ENCODE results near the gene RBBP8NL. TPM values are rescaled to one million over a fixed set of nuclear protein-coding genes. Genes with fewer than 3 reads are reported as not detected.
A peak's percentile ranks its signal among the peaks of the same experiment; 100 is the strongest.

RBBP8NL gene
- total and polyA plus RNA-seq, 2 of the 8 experiments (the other 6 are each of a cell fraction or from before 2014, with no cell fraction given): 0.43 to 0.48 TPM

- no peaks in the 10 kb centered on the region for H3K36me3 ChIP-seq (ENCODE audit: control insufficient read depth in 2 of 4, insufficient read depth in 4 of 4, low read length in 3 of 4)
- no peak overlapping the region for H3K4ac ChIP-seq (replicated peaks; ENCODE audit: insufficient read length, low read depth, low read length)
- H2AK5ac ChIP-seq (ENCODE audit: low read depth, low read length): no peak overlapping the region
- H3K79me1 ChIP-seq (ENCODE audit: low read depth, low read length): no peaks in the 10 kb centered on the region; the same call in 1 of the 2 replicates
- H3K56ac ChIP-seq (replicated peaks; ENCODE audit: insufficient read length, low read depth, low read length): no peak overlapping the region
- H2BK15ac ChIP-seq (ENCODE audit: low read length): no peak overlapping the region
- no peak overlapping the region for H2BK12ac ChIP-seq (ENCODE audit: low read depth, low read length)
- peak overlapping the region; percentile 42; the same call in 1 of the 2 replicates for H4K8ac ChIP-seq (ENCODE audit: extremely low read depth, insufficient read depth, low read length)
- ChIA-PET CTCF (ENCODE audit: partially characterized antibody) (interaction anchor here (0.7 to 7.6 kb wide), 29 partner anchors 10 to 396 kb away, joined by 3 to 103 read pairs (median 3); partner anchors contain the start of gene RPS21), POLR2A (ENCODE audit: partially characterized antibody) (interaction anchor here (0.7 to 7.7 kb wide), 7 partner anchors 11 to 102 kb away, joined by 3 to 105 read pairs (median 3); partner anchors contain the start of genes ADRM1 and RPS21)
- H3K9me3 ChIP-seq (ENCODE audit: insufficient read depth in 2 of 2, low read depth in 1 of 2, low read length in 1 of 2): peaks cover 0 to 2% of the 10 kb centered on the region in 2 experiments; a peak in 1 of 4 replicates
- H3K27me3 ChIP-seq (replicated peaks in 1 of 4; ENCODE audit: control insufficient read depth in 3 of 4, extremely low read depth in 1 of 4, insufficient read depth in 3 of 4, low read length in 3 of 4): 0 out of 7 replicates have a peak, but pooled peaks cover 0 to 2% (median 0%) of the 10 kb centered on the region in 4 experiments
- H4K5ac ChIP-seq (ENCODE audit: insufficient read length, low read depth, low read length): no peak overlapping the region
- H4K20me1 ChIP-seq (replicated peaks in 1 of 2; ENCODE audit: control insufficient read depth in 1 of 2, insufficient read depth in 2 of 2, low read length in 2 of 2): peaks cover 0 to 20% of the 10 kb centered on the region in 2 experiments
- WGBS, 2 experiments (ENCODE audit: extremely low coverage in 1 of 2, insufficient coverage in 1 of 2, insufficient read length in 1 of 2, insufficient replicate concordance in 2 of 2, low coverage in 1 of 2, low lambda C conversion rate in 2 of 2, missing lambda C conversion rate in 1 of 2): 58% methylated on average over 16 of the region's 21 CpGs; no CpG with 5 or more reads in 1 of the 2 experiments
- no peak overlapping the region for H2AFZ ChIP-seq (ENCODE audit: low read length)
- no peak overlapping the region for H3K23ac ChIP-seq (ENCODE audit: insufficient read length)
- H2BK20ac ChIP-seq (ENCODE audit: low read length): no peak overlapping the region
- H3K4me1 ChIP-seq (replicated peaks in 1 of 4; ENCODE audit: control insufficient read depth in 3 of 4, insufficient read depth in 4 of 4, low read length in 3 of 4): peaks cover 0 to 13% (median 6%) of the 10 kb centered on the region in 4 experiments; a peak in 6 of 7 replicates
- no peak overlapping the region for H3K18ac ChIP-seq (ENCODE audit: extremely low read depth, low read length)
- H4K91ac ChIP-seq (replicated peaks; ENCODE audit: insufficient read length, low read length): peak overlapping the region; percentile 15
- DNase-seq (ENCODE audit: low read depth in 1 of 2, low spot score in 2 of 2) (peak in 1 of 2 experiments; percentile 85), FAIRE-seq (no peak)
- H2BK5ac ChIP-seq (ENCODE audit: low read depth, low read length): no peak overlapping the region
- peaks cover 6% of the 10 kb centered on the region; the same call in 1 of the 2 replicates for H3K23me2 ChIP-seq (ENCODE audit: low read depth, low read length)
- H3K14ac ChIP-seq (ENCODE audit: insufficient read length): no peak overlapping the region
- no peak overlapping the region for H3K27ac ChIP-seq (ENCODE audit: low read depth, low read length)
- no peak overlapping the region for H3K9ac ChIP-seq (replicated peaks in 1 of 4; ENCODE audit: extremely low read depth in 1 of 4, low read depth in 3 of 4, low read length in 3 of 4)
- H3K79me2 ChIP-seq (ENCODE audit: control insufficient read depth in 1 of 2, insufficient read depth in 2 of 2, low read length in 2 of 2): no peaks in the 10 kb centered on the region; a peak in 1 of 4 replicates
- no peak overlapping the region for H3K4me2 ChIP-seq (ENCODE audit: insufficient read depth in 1 of 2, low read depth in 2 of 2, low read length in 2 of 2)
- no peak overlapping the region for H2BK120ac ChIP-seq (replicated peaks; ENCODE audit: low read depth, low read length)
- no peak overlapping the region for H3K4me3 ChIP-seq (ENCODE audit: extremely low read depth in 1 of 4, insufficient read depth in 2 of 4, low read depth in 3 of 4, low read length in 4 of 4)
- TF ChIP-seq RAD21 (IDR thresholded peaks at IDR 0.05 in 1 of 2, conservative IDR thresholded peaks at IDR 0.05 in 1 of 2; ENCODE audit: low read depth in 2 of 2, low read length in 2 of 2) (peak; percentile 52 to 70), GABPA (IDR thresholded peaks at IDR 0.05; ENCODE audit: borderline replicate concordance, insufficient read depth, low read length) (peak; percentile 79; the same call in 1 of the 2 replicates), EGR1 (IDR thresholded peaks at IDR 0.05; ENCODE audit: borderline replicate concordance, low read depth, low read length) (no peak), CREB1 (IDR thresholded peaks at IDR 0.05) (peak; percentile 13; the same call in 1 of the 2 replicates), CTBP2 (IDR thresholded peaks at IDR 0.05; ENCODE audit: borderline replicate concordance, insufficient read depth, insufficient read length, low read length) (no peak), YY1 (IDR thresholded peaks at IDR 0.05; ENCODE audit: low read depth, low read length) (0 out of 2 replicates have a peak, but pooled peaks have one; percentile 55), CTCF (IDR thresholded peaks at IDR 0.05; ENCODE audit: control extremely low read depth in 1 of 3, insufficient read depth in 1 of 3, low read depth in 1 of 3, low read length in 3 of 3) (peak; percentile 69 to 89 (median 88))
These were observed 26.0 kb downstream of the RBBP8NL start for GRCh38 chr20:62401331-62401779.

Data from H1 (cell line).